Mesenteric fat pad (tissue), 1 donor: Measurements from ENCODE around the gene BYSL. TPM values are rescaled to one million over a fixed set of nuclear protein-coding genes. Genes with fewer than 3 reads are reported as not detected.
A peak's percentile ranks its signal among the peaks of the same experiment; 100 is the strongest.

Experiments
- DNase-seq: peaks from one replicate; pipeline ENCODE4 v3.0.0-alpha.2; 2020; ENCODE audit warnings: low spot score
- long read RNA-seq: library from polyadenylated mRNA; unstranded; transcript quantifications from one replicate; pipeline ENCODE4 v2.0.0, GENCODE V29; 2020
- total RNA-seq: library from RNA; stranded (reverse); fragmentation: NEBNext Ultra II Directional; extraction: Animal tissue kit (Norgen Biotek cat#: 25700); gene quantifications from one replicate; pipeline ENCODE4 v1.2.1, GENCODE V29; 2021
- donor health status: DM: yes; HTN: yes; CAD: no.

BYSL gene
- total RNA-seq = 31.1 TPM
- long read RNA-seq, transcript BYSL-201 (7 exons, 2,029 nt) = major isoform, 27 of 33 reads
- long read RNA-seq, partial matches to known transcripts = 4 of 33 reads
- long read RNA-seq, other reads (novel, unspliced or antisense) = 2 of 33 reads

- DNase-seq = peak; percentile 96
Observed at GRCh38 chr6:41920921-41921711, at the start of gene BYSL, which contains the start of gene MED20. Gene BYSL, plus strand, starts transcription at chr6:41921499. Its CDS starts 64 bp downstream, at chr6:41921563. Gene MED20, minus strand, starts transcription at chr6:41921139. Its CDS starts 121 bp downstream, at chr6:41921018.

- no peak for DNase-seq
Observed at GRCh38 chr6:41871691-41872090, 49.6 kb upstream of the BYSL start.

- DNase-seq = no peak
Observed at GRCh38 chr6:41872147-41872546, 49.2 kb upstream of the BYSL start.

- DNase-seq = no peak
Observed at GRCh38 chr6:41874741-41875140, 46.6 kb upstream of the BYSL start.

- DNase-seq = no peak
Observed at GRCh38 chr6:41877051-41877680, 44.1 kb upstream of the BYSL start.

GRCh38 chr6:41878246-41878645 lies 43.1 kb upstream of the BYSL start:
- DNase-seq = no peak

- DNase-seq = no peak
Observed at GRCh38 chr6:41878961-41879405, 42.3 kb upstream of the BYSL start.

- no peak for DNase-seq
Observed at GRCh38 chr6:41881506-41881905, 39.8 kb upstream of the BYSL start.

- DNase-seq = no peak
Observed at GRCh38 chr6:41884957-41885356, 36.3 kb upstream of the BYSL start.

- DNase-seq = no peak
Observed at GRCh38 chr6:41885930-41886329, 35.4 kb upstream of the BYSL start.

GRCh38 chr6:41887331-41887751 lies 34.0 kb upstream of the BYSL start:
- no peak for DNase-seq

- DNase-seq = no peak
Observed at GRCh38 chr6:41892921-41893564, 28.3 kb upstream of the BYSL start.

- DNase-seq = no peak
Observed at GRCh38 chr6:41894366-41895299, 26.7 kb upstream of the BYSL start.

GRCh38 chr6:41895300-41896233 lies 25.7 kb upstream of the BYSL start, which contains the start of gene USP49:
Gene USP49, minus strand, starts transcription at chr6:41895375. Its CDS starts 88,392 bp downstream, at chr6:41806983.
- DNase-seq = peak; percentile 96

- DNase-seq = no peak
Observed at GRCh38 chr6:41896281-41896680, 25.0 kb upstream of the BYSL start.

GRCh38 chr6:41900861-41901260 lies 20.4 kb upstream of the BYSL start:
- DNase-seq = no peak

GRCh38 chr6:41901882-41902519 lies 19.3 kb upstream of the BYSL start:
- DNase-seq = no peak

GRCh38 chr6:41909727-41910126 lies 11.6 kb upstream of the BYSL start:
- DNase-seq = no peak

GRCh38 chr6:41914343-41914742 lies 7.0 kb upstream of the BYSL start:
- no peak for DNase-seq
